GM12874 (cell line): Measurements from ENCODE around the gene MANBA.

Experiments used
- TF ChIP-seq, protein P1 (sequence below): IDR thresholded peaks from 2 replicates; pipeline ENCODE4 v1.5.1; 2011; ENCODE audit warnings: low read depth, mild to moderate bottlenecking, control low read depth, low read length, moderate library complexity; ENCODE audit not compliant: insufficient read depth

The MANBA gene

DNA sequence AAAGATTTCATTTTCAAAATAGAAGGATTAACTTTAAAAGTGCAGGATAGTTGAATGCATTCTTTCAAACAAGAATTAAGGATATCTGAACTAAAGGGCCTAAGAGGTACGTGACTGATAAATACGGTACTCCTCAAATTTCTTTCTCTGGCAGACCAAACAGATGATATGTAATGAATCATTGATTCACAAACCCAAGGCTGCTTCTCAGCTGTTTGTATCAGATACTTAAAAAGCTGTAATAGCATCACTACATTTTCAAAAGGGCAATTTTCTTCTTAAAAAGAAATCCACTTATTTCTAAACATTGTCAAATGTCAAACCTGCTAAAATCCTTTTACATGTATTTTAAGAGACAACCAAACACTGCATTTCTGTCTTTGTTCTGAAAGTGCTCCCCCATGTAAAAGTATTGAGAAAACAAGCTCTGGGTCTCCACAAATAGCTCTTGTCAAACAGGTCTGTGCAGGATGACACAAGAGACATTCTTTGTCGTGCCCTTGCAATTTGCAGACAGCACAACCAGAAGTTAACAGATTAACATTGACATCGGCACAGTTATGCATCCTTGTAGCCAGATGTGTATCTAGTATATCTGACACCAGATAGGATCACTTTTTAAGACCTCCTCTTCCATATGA lies 82.0 kb downstream of the MANBA start:
- TF ChIP-seq, protein P1, sequence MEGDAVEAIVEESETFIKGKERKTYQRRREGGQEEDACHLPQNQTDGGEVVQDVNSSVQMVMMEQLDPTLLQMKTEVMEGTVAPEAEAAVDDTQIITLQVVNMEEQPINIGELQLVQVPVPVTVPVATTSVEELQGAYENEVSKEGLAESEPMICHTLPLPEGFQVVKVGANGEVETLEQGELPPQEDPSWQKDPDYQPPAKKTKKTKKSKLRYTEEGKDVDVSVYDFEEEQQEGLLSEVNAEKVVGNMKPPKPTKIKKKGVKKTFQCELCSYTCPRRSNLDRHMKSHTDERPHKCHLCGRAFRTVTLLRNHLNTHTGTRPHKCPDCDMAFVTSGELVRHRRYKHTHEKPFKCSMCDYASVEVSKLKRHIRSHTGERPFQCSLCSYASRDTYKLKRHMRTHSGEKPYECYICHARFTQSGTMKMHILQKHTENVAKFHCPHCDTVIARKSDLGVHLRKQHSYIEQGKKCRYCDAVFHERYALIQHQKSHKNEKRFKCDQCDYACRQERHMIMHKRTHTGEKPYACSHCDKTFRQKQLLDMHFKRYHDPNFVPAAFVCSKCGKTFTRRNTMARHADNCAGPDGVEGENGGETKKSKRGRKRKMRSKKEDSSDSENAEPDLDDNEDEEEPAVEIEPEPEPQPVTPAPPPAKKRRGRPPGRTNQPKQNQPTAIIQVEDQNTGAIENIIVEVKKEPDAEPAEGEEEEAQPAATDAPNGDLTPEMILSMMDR = no peak

DNA sequence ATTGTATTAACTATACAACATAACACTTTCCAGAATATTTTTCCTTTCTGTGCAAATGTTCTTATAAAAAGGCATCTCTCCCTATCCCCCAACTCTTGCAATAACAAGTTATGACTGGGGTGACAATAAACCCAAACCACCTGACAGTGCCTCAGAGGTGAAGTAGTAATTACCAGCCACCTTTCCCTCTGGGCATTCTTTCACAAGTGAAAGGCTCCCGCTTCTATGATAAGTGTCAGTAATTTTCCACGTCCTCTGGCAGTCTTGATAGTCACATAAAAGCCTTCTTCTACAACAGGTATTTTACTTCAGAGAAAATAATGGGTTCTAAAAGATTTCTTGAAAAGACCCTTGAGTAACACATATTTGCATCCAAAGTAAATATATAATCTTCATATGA lies 82.7 kb downstream of the MANBA start:
- TF ChIP-seq, protein P1 = no peak

DNA sequence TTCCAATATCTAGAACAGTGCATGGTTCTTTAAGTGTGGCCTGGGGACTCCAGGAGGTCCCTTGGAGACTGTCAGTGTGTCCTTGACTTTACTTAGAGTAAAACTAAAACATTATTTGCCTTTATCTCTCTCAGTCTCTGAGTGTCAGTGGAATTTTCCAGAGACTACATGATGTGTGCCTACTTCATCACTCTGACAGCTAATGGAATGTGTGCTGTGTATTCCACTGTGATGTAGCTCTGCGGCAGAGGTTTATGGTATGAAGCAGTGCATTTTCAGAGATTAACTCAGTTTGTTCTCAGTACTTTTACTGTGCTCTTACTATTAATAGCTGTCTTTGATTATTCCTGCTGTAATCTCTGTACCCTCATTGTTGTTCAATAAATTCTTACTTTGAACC lies 85.6 kb downstream of the MANBA start:
- TF ChIP-seq, protein P1 = no peak

DNA sequence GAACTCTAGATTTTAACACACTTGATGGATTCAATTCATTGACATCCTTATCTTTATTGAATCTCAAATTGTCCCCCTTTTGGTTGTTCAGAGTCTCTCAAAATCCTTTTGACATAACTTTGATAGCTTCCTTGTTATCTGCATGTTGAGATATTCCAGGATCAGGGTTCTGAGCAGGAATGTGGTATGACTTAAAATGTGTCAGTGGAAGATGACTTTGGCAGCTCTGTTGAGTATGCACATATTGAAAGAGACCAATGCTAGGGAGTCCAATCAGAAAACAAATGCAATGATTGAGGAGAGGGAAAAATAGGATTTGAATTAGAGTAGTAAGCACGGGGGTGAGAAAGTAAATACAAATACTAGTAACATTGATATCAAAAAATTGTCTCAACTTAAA lies 93.8 kb downstream of the MANBA start:
- TF ChIP-seq, protein P1 = no peak

DNA sequence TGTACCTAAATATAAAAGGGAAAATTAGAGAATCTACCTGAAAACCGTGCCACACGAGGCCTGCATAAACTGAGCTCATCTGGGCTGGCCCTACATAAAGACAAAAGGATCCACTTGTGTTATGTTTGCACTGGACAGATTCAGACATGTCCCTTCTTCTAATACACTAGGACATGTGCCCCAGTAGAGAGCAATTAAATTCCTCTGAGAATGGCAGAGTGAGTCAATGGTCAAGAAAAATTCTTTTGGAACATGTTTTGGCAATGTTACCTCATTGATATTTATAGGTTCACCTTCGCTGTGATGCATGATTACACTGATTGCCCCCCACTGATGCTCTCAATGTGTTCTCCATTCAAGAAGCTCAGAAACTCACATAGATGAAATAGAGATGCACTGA lies 95.2 kb downstream of the MANBA start:
- TF ChIP-seq, protein P1 = no peak

DNA sequence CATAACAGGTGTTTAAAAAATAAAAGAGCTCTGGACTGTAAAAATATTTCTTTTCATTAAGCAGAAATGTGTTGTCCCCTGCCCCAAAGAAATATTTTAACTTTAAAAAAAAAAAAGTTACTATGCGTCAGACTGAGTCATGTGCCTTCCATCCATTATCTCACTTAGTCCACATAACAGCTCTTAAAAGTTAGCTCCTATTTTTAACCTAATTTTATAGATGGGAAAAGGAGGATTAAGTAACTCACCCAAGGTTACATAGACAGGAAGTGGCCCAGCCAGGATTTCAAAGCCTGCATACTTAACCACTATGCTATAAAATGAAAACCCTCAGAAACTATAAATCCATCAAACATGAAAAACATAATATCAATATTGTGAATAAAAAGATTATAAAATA lies 97.7 kb downstream of the MANBA start:
- TF ChIP-seq, protein P1 = no peak

DNA sequence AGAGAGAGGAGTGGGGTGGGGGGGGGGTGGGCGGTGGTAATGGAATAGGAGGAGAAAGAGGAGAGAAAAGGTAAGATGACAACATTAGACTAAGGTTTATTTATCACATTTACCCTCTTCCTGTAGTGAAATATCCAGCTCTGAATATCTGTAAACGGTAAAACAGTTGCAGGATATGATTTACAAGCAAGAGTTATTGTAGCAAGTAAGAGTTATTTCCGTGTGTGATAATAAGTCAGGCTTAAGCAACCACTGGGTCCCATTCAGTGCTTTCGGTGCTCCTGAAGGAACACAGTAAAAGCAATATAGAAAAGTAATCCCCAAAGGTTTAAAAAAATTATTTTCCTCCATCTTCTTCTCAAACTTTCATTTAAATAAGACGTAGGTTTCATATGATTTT lies 103.6 kb downstream of the MANBA start:
- TF ChIP-seq, protein P1 = no peak
